D721Med (cell line): ENCODE results near the gene SLC66A2.

Experiments used
- DNase-seq: peaks from one replicate; pipeline ENCODE4 v3.0.0; 2011; ENCODE audit warnings: low spot score; ENCODE audit not compliant: insufficient read length
- FAIRE-seq: peaks from 2 replicates; lab custom pipeline; 2011; peaks lifted over from hg19 to GRCh38; lab: Jason Lieb, UNC
- TF ChIP-seq, protein P1 (sequence below): IDR thresholded peaks from 2 replicates; pipeline ENCODE4 v1.5.1; 2012; ENCODE audit warnings: mild to moderate bottlenecking, control low read depth; ENCODE audit not compliant: insufficient read depth; ENCODE audit errors: missing control alignments

SLC66A2 gene

DNA sequence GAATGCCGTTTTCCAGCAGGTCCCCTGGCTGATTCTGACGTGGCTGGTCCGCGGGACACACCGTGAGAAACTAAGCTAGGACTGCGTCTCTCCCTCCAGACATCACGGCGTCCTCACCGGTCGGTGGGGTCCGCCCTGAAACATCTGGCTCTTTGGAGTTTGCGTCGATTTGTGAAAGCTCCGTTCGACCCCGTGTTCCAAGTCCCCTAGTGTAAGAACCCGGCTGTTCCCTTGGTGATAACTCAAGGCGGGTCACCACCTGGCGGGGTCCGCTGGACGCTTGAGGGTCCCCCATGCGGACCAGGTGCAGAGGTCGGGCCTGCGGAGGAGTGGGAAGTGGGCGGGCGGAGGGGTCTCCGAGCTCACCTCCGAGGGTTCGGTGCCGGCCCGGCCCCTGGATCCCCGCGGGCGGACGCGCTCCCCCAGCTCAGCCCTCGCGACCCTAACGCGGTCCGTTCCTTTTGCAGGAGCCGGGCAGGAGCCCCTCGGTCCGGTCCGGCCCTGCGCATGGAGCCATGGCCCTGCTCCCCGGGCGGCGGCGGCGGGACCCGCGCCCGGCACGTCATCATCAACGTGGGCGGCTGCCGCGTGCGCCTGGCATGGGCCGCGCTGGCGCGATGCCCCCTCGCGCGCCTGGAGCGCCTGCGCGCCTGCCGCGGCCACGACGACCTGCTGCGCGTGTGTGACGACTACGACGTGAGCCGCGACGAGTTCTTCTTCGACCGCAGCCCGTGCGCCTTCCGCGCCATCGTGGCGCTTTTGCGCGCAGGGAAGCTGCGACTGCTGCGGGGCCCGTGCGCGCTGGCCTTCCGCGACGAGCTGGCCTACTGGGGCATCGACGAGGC is 88.1 kb downstream of the SLC66A2 start:
- TF ChIP-seq, protein P1, sequence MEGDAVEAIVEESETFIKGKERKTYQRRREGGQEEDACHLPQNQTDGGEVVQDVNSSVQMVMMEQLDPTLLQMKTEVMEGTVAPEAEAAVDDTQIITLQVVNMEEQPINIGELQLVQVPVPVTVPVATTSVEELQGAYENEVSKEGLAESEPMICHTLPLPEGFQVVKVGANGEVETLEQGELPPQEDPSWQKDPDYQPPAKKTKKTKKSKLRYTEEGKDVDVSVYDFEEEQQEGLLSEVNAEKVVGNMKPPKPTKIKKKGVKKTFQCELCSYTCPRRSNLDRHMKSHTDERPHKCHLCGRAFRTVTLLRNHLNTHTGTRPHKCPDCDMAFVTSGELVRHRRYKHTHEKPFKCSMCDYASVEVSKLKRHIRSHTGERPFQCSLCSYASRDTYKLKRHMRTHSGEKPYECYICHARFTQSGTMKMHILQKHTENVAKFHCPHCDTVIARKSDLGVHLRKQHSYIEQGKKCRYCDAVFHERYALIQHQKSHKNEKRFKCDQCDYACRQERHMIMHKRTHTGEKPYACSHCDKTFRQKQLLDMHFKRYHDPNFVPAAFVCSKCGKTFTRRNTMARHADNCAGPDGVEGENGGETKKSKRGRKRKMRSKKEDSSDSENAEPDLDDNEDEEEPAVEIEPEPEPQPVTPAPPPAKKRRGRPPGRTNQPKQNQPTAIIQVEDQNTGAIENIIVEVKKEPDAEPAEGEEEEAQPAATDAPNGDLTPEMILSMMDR: no peak
- FAIRE-seq (no peak), DNase-seq (no peak)

DNA sequence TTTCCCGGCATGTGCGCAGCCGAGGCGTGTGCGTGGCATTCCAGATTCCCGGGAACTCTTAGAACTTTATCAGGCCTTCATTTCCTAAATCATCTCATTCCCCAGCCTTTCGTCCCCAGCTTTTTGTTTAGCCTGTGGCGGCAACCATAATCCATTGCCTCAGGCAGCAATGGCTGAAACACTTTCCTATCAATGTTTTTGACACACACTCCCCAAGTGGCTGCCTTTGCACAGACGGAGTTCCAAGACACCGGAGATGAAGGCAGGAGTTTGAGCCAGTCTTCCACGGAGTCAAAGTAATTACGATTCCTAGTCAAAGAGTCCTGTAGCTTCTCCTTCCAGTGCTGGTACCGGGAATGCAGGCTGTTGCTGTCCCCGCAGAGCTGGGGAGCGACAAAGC is 88.9 kb downstream of the SLC66A2 start:
- DNase-seq (no peak), FAIRE-seq (no peak)
- TF ChIP-seq, protein P1: no peak

DNA sequence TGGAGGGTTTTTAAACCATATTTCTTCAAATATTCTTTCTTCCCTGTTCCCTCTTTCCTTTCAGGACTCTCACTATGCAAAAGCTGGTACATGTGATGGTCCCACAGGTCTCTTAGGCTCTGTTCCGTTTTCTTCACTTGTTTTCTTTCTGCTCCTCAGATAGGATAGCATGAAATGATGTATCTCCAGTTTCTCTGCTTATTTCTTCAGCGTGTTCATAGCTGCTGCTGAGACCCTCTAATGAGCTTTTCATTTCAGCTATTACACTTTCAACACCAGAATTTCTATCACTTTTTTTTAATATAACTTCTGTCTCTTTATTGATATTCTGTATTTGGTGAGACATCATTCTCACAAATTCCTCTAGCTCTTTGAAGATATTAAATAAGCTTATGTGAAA is 89.8 kb downstream of the SLC66A2 start:
- FAIRE-seq (peak; percentile 85), DNase-seq (no peak)
- TF ChIP-seq, protein P1: no peak

DNA sequence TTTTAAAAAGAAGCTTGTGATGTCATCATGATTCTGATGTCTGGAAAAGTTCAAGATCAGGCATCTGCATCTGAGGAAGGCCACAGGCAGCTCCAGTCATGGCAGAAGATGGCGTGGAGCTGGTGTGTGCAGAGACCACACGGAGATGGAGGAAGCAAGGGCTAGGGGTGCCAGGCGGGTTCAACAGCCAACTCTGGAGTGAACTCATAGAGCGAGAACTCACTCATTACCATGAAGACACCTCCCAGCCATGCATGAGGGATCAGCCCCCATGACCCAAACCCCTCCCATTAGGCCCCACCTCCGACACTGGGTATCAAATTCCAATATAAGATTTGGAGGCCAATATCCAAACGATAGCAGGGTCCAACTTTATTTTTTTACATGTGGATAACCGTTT is 92.1 kb downstream of the SLC66A2 start:
- TF ChIP-seq, protein P1: no peak
- FAIRE-seq: no peak
- no peak for DNase-seq

DNA sequence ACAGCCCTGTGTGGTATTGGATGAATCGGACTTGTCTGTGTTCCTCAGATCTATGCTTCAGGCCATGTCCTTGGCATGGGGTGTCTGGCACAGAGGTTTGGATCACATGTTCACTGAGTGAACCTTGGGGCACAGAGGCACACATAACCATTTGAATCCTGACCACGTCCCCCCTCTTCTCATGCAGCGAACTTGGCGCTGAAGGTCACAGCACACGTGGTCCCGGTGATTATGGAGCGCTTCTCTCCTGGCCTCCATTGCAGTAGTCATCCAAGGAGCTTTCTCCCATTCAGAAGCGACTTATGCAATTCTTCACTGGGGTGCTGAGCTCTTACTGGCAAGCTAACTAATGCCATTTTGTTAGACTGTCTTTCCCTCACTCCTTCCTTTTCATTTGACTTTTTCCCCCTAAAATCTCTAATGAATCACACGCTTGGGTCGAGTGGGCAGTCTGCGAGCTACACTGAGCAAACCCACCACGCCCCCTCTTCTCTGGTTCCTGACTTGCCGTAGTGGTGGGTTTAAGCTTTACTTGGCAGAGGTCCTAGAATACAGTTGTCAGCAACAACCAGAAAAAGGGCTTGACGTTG is 94.3 kb downstream of the SLC66A2 start:
- TF ChIP-seq, protein P1: no peak
- no peak for FAIRE-seq
- DNase-seq: no peak

DNA sequence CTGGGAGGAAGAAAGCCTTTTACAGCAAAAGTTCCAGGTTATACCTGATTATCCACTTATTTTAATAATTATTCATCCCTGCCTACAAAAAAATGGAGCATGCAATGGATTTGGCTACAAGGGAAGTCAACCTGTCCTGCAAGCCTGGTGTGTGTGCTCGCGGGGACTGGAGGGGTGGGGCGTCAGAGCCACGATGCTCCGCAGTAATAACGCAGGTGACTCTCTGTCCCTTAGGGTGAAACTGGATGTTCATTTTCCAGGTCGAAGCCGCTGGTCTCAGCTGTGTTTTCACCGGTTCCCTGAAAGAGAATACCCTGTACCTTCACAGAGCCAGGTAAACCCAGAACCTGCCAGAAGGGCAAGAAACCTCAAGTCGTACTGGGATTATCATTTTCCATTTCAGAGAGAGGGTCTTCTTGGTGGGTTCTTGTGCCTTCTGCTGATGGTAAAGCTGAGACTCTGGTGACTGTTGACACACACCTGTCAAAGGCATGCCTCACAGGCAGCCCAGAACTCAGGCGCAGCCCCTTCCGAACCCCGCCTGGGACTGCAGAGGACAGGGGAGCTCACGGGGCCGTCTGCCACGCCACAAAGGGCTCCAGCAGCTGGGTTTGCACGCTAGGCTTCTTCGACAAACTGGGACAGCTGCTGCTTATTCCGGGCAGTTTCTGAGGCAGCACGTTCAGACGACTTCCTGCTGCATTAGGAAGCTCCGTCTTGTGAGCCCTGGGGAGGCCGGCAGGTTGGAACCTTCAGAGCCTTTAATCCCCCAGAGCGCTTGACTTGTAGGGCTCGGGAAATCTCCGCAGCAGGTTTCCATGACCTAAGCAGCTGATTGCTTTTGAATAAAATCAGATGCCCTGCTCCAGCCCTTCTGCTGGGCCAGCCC is 95.1 kb downstream of the SLC66A2 start:
- DNase-seq (peak; percentile 100), FAIRE-seq (peak; percentile 95)
- TF ChIP-seq, protein P1: no peak
